HG03439 (cell line): ENCODE measurements around the gene PHAX.
"Not testable (repeated sequence)": the region's sequence is repeated elsewhere in the genome, so short reads cannot be mapped to it uniquely, and the experiment has no call there.

Source experiments
- ATAC-seq: cut with Tn5 transposase; IDR thresholded peaks from one replicate; pipeline ENCODE4 v1.9.1; 2021; ENCODE audit warnings: mild to moderate bottlenecking, moderate library complexity; ENCODE audit not compliant: unreplicated experiment

Gene PHAX

DNA sequence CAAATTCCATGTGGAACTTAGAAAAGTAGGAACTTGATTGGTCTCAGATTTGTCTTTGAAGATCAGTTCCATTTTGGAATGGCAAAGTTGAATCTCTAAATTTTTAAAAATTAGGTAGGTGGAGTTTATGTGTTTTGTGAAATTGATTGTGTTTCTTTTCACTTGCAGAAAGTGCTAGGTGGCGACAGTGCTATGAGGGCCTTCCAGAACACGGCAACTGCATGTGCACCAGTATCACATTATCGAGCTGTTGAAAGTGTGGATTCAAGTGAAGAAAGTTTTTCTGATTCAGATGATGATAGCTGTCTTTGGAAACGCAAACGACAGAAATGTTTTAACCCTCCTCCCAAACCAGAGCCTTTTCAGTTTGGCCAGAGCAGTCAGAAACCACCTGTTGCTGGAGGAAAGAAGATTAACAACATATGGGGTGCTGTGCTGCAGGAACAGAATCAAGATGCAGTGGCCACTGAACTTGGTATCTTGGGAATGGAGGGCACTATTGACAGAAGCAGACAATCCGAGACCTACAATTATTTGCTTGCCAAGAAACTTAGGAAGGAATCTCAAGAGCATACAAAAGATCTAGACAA, 2.8 kb downstream of the PHAX start:
- ATAC-seq: no peak

- no peak for ATAC-seq
Observed at GRCh38 chr5:126605525-126605924, 4.8 kb downstream of the PHAX start.

GRCh38 chr5:126610160-126610559, 9.4 kb downstream of the PHAX start:
- no peak for ATAC-seq

DNA sequence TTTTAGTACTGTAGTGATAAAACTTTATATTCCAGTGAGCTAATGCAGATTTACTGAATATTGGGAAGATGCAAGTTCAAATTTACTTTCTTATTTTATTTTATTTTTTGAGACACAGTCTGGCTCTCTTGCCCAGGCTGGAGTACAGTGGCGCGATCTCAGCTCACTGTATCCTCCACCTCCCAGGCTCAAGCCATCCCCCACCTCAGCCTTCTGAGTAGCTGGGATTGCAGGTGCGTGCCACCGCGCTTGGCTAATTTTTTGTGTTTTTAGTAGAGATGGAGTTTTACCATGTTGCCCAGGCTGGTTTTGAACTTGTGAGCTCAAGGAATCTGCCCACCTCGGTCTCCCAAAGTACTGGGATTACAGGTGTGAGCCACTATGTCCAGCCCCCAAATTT, 9.9 kb downstream of the PHAX start:
- ATAC-seq: no peak

DNA sequence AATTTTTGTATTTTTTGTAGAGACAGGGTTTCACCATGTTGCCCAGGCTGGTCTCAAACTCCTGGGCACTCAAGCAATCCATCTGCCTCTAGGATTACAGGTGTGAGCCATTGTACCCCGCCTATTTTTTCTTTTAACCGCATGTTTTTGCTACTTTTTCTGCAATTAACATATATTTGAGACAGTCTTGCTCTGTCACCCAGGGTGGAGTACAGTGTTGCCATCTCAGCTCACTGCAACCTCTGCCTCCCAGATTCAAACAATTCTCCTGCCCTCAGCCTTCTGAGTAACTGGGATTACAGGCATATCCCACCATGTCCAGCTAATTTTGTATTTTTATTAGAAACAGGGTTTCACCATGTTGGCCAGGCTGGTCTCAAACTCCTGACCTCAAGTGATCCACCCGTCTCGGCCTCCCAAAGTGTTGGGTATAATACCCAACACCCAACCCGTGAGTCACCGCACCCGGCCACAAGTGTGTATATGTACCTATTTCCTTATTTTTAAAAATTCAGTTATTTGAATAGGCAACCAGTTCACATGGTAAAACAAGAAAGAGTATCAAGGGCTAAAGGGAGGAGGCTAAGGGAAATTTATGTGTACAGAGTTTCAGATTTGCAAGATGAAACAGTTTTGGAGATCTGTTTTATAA, 13.3 kb downstream of the PHAX start:
- ATAC-seq: no peak

DNA sequence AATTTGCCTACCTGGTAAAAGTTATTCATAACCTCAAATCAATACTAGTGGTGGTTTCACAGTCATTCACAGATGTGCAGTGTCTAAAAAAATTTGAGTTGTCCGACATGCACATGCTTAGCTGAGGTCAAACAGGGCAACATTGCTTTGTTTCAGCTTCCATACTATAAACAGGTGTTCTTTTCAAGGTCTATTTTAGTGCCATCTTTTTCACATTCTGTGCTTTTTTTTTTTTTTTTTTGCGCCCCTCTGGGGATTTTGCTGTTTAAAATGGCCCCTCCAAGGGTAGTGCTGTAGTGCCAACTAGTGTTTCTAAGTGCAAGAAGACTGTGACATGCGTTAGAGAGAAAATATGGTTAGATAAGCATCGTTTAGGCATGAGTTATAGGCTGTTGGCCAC, 14.5 kb downstream of the PHAX start:
- peak; percentile 96 for ATAC-seq

- ATAC-seq: not testable (repeated sequence)
Observed at GRCh38 chr5:126617603-126618002, 16.9 kb downstream of the PHAX start.

DNA sequence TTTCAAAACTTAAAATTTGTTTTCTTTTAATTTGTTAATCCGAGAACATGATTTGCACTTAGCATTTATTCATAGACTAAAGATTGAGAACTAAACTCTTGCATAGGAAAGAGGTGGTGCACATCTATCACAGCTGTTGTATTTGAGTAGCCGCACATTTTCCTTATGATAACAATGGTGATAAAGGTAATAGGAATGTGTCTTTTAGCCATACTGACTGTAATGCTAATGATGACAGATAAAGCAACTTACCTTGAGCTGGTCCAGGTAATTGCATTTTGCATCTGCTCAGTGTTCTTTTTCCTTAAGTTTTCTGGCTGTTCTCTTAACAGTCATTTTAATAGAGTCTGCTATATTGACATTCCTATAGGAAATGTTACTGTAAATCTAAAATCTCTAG, 19.0 kb downstream of the PHAX start:
- ATAC-seq: no peak

DNA sequence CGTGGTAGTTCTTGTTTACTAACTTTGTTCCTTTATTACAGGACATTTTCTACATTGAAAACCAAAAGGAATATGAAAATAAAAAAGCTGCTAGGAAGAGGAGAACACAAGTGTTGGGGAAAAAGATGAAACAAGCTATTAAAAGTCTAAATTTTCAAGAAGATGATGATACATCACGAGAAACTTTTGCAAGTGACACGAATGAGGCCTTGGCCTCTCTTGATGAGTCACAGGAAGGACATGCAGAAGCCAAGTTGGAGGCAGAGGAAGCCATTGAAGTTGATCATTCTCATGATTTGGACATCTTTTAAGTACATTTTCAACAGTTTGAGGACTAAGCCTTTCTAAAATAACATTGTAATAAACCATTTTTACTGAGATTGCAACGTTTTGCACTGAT, 23.8 kb downstream of the PHAX start:
- no peak for ATAC-seq

DNA sequence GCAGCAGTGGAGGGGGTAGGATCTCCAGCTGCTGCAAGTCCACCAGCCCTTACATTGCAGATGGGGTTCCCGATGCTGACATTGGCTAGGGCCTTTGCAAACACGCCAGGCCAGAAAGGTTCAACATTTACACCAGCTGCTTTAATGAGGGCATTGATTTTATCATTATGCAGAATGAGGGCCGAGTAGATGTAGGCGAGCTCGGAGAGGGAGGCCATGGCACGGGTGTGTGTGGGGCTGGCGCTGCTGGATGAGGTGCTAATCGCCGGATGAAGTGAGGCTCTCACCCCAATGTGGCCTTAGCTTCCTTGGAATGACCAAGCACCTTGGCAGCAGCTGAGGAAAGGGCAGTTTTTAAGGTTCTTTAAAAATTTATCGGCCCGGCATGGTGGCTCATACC, 27.4 kb downstream of the PHAX start:
- ATAC-seq: no peak

GRCh38 chr5:126631920-126632319, 31.2 kb downstream of the PHAX start:
- ATAC-seq: no peak

DNA sequence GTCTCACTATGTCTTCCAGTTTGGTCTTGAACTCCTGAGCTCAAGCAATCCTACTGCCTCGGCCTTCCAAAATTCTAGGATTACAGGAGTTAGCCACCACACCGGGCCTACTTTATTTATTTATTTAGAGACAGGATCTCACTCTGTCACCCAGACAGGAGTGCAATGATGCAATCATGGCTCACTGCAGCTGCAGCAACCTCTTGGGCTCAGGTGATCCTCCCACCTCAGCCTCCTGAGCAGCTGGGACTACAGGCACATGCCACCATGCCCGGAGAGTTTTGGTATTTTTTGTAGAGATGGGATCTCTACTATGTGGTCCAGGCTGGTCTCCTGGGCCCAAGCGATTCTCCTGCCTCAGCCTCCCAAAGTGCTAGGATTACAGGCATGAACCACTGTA, 32.8 kb downstream of the PHAX start:
- no peak for ATAC-seq

GRCh38 chr5:126635585-126635984, 34.8 kb downstream of the PHAX start:
- no peak for ATAC-seq

DNA sequence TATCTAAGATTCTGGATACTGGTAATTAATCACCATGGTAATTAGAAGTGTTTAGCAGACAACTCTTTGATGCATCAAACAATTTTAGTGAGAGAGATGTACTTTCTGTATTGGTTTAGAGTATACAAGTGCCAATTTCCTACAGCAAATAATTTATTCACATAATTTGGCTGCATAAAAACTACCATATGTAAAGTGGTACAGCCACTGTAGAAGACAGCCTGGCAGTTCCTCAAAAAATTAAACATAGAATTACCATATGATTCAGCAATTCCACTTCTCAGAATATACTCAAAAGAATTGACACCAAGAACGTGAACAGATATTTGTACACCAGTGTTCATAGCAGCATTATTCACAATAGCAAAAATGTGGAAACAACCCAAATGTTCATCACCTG, 36.2 kb downstream of the PHAX start:
- no peak for ATAC-seq

DNA sequence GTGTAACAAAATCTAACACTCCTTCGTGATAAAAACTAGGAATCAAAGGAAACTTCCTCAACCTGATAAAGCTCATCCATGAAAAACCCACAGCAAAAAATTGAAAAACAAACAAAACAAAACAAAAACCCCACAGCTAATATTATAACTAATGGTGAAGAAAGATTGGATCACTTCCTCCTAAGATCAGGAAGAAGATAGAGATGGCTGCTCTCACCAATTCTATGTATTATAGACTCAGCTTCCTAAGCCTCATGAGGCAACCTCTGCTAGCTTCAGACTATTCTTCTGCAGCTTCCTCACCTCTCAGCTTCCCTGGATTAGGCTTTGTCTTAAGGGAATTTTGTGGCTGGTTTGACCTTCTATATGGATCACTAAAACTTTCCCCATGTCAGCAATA, 40.1 kb downstream of the PHAX start:
- ATAC-seq: no peak

DNA sequence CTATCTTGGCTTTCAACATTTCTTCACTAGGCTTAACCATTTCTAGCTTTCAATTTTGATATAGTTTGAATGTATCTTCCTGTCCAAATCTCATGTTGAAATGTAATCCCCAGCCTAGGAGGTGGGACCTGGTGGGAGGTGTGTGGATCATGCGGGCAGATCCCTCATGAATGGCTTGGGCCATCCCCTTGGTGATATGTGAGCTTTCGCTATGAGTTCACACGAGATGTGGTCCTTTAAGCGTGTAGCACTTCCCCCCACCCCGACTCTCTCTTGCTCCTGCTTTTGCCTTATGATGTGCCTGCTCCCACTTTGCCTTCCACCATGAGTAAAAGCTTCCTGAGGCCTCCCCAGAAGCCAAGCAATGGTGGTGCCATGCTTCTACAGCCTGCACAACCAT, 40.6 kb downstream of the PHAX start:
- peak; percentile 80 for ATAC-seq

DNA sequence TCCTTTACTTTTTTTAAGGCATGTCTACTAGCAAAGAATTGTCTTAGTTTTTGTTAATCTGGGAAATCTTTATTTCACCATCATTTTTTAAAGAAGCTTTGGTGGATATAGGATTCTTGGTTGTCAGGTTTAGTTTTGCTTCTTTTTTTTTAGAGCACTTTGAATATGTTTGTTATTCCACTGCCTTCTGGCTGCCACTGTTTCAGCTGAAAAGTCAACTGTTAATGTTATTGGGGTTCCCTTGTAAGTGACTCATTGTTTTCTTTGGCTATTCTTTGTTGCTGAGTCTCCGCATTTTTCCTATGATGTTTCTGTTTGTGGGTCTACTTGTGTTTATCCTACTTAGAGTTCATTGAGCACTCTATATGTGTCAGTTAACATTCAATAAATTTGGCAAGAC, 44.4 kb downstream of the PHAX start:
- ATAC-seq: no peak

DNA sequence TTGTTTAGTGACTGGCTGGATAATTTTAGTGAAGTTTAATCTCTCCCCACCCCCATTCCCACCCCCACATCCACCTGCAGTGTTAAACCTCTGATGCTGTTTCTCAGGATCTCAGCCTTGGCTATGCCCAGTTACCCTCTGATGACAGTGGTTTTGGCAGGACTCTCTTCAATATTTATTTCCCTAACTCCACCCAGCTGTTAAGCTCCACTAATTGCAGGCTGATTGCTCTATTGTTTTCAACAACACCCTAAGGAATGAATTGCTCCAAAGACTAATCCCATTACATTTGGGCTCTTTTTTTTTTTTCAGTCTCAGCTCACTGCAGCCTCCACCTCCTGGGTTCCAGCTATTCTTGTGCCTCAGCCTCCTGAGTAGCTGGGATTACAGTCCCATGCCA, 46.3 kb downstream of the PHAX start:
- no peak for ATAC-seq

- ATAC-seq: no peak
Observed at GRCh38 chr5:126648471-126648870, 47.7 kb downstream of the PHAX start.

- not testable (repeated sequence) for ATAC-seq
Observed at GRCh38 chr5:126649057-126649456, 48.3 kb downstream of the PHAX start.

- not testable (repeated sequence) for ATAC-seq
Observed at GRCh38 chr5:126649709-126650108, 49.0 kb downstream of the PHAX start.

DNA sequence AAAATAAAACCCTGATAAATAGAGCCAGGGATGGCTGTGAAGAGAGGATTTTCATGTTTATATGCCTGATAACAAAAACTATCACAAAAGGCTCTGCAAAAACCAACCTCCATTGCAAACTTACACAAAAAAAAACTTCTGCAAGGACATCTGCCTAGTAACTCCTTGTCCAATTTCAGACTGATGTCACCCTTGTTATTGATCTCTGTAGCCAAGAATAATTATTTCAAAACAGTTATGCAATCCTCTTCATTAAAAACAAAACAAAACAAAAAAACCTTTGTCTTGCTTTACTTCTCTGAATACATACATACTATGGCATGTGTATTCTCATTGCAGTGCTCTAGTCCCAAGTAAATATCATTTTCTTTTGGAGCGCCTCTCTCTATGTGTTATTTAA, 49.7 kb downstream of the PHAX start:
- no peak for ATAC-seq

GRCh38 chr5:126651013-126651577, 50.3 kb downstream of the PHAX start:
- no peak for ATAC-seq
